HCT116 (cell line): ENCODE data around the gene C4BPB.
A peak's percentile ranks its signal among the peaks of the same experiment; 100 is the strongest.

Experiments
- EZH2 ChIP-seq: fragments of 200-600 bp; sonication (generic); IDR thresholded peaks from 2 replicates; pipeline ENCODE4 v1.6.1; 2017; ENCODE audit warnings: antibody characterized with exemption, mixed run types
- POLR2AphosphoS5 ChIP-seq: IDR thresholded peaks from 2 replicates; pipeline ENCODE4 v1.6.1; 2011; ENCODE audit warnings: mild to moderate bottlenecking, low read depth, low read length, moderate library complexity
- RAD21 ChIP-seq: IDR thresholded peaks from 2 replicates; pipeline ENCODE4 v1.6.1; 2012; ENCODE audit warnings: low read depth, mild to moderate bottlenecking
- TF ChIP-seq, protein P1 (sequence below), 3 experiments: fragments of 200-600 bp in 1 of 3; sonication (generic) in 1 of 3; IDR thresholded peaks in 2 of 3; conservative IDR thresholded peaks in 1 of 3; 2 replicates each; pipeline ENCODE4 v1.5.1; 2012 to 2017; ENCODE audit warnings: low read depth in 2 of 3, low read length in 2 of 3, antibody characterized with exemption in 1 of 3, borderline replicate concordance in 1 of 3, control low read depth in 1 of 3, mild to moderate bottlenecking in 1 of 3, mixed read lengths in 1 of 3, mixed run types in 1 of 3, moderate library complexity in 1 of 3; ENCODE audit not compliant: insufficient read depth in 1 of 3
- TF ChIP-seq, protein P2 (sequence below): IDR thresholded peaks from 2 replicates; pipeline ENCODE4 v1.6.1; 2011; ENCODE audit warnings: mild to moderate bottlenecking, low read length, moderate library complexity; ENCODE audit not compliant: insufficient replicate concordance; ENCODE audit errors: extremely low read depth

DNA sequence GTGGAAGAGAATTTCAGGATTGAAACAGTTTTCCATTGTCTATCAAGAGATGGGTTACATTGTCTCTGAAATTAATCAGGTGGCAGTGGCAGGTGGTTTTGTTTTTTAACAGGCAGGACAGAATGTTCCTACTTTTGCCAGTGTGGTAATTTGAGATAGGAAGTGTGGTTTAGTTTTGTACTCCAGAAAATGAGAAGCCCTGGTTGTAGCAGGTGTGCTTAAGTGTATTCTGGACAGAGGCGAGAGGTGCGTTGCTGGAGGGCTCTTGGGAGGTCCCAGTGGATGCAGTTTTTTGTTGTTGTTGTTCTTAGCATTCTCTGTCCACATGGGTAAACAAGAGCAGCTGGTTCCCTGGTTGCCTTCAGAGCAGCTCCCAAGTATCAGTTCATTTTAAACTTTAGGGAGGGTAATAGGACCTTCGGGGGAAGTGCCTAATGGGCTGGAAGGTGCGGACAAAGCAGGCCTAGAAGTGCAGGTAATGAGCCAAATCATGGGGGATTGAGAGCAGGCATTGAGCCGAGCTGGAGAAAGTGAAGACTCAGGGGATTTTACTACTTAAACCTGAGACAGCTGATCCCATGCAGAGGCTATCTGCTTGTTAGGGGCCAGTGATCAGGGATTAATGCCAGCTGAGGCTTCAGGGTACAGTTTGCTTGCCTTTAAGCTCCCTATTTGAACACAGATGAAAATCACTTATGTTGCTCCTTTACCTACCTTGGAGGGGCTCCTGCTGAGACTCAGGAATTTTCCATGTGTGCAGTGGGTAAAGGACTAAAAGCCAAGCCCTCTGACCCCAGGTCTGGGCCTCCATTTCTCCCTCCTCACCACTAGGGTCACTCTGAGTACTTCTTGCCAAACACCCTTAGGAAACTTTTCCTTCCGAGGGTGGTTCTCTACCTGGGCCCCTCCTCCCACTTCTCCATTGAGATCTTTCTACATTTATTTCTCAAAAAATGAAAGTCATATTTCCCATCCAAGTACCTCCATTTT is 29.5 kb upstream of the C4BPB start:
- TF ChIP-seq, protein P1, sequence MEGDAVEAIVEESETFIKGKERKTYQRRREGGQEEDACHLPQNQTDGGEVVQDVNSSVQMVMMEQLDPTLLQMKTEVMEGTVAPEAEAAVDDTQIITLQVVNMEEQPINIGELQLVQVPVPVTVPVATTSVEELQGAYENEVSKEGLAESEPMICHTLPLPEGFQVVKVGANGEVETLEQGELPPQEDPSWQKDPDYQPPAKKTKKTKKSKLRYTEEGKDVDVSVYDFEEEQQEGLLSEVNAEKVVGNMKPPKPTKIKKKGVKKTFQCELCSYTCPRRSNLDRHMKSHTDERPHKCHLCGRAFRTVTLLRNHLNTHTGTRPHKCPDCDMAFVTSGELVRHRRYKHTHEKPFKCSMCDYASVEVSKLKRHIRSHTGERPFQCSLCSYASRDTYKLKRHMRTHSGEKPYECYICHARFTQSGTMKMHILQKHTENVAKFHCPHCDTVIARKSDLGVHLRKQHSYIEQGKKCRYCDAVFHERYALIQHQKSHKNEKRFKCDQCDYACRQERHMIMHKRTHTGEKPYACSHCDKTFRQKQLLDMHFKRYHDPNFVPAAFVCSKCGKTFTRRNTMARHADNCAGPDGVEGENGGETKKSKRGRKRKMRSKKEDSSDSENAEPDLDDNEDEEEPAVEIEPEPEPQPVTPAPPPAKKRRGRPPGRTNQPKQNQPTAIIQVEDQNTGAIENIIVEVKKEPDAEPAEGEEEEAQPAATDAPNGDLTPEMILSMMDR (IDR thresholded peaks at IDR 0.05 in 2 of 3, conservative IDR thresholded peaks at IDR 0.05 in 1 of 3; ENCODE audit: borderline replicate concordance in 1 of 3, insufficient read depth in 1 of 3, low read depth in 2 of 3, low read length in 2 of 3), result peak in 2 of 3 experiments; percentile 25 to 34; a peak in 3 of 6 replicates
- TF ChIP-seq, protein P2, sequence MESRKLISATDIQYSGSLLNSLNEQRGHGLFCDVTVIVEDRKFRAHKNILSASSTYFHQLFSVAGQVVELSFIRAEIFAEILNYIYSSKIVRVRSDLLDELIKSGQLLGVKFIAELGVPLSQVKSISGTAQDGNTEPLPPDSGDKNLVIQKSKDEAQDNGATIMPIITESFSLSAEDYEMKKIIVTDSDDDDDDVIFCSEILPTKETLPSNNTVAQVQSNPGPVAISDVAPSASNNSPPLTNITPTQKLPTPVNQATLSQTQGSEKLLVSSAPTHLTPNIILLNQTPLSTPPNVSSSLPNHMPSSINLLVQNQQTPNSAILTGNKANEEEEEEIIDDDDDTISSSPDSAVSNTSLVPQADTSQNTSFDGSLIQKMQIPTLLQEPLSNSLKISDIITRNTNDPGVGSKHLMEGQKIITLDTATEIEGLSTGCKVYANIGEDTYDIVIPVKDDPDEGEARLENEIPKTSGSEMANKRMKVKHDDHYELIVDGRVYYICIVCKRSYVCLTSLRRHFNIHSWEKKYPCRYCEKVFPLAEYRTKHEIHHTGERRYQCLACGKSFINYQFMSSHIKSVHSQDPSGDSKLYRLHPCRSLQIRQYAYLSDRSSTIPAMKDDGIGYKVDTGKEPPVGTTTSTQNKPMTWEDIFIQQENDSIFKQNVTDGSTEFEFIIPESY, result no peak
- no peak for TF ChIP-seq EZH2
- TF ChIP-seq POLR2AphosphoS5, result no peak
- TF ChIP-seq RAD21, result no peak
